OCI-LY1 (cell line): Measurements from ENCODE around the gene ATP2B2.

Source experiments
- H2AFZ ChIP-seq: fragments of 200-600 bp; sonication (generic), shearing (Covaris generic); 2 replicates; pipeline ENCODE4 v1.6.0; 2014; ENCODE audit warnings: antibody characterized with exemption, mild to moderate bottlenecking, low read length
- H3F3A ChIP-seq: fragments of 200-600 bp; sonication (generic), shearing (Covaris generic); 2 replicates; pipeline ENCODE4 v1.6.0; 2014; ENCODE audit warnings: mild to moderate bottlenecking, antibody characterized with exemption, low read length, moderate library complexity; ENCODE audit not compliant: insufficient read depth
- H3K27ac ChIP-seq: fragments of 200-600 bp; sonication (generic); 2 replicates; pipeline ENCODE4 v1.5.1; 2014; ENCODE audit warnings: low read length, mixed run types, mild to moderate bottlenecking, low read depth; ENCODE audit not compliant: poor library complexity, severe bottlenecking
- H3K27me3 ChIP-seq: fragments of 200-600 bp; sonication (generic); 2 replicates; pipeline ENCODE4 v1.6.0; 2014; ENCODE audit warnings: antibody characterized with exemption, mild to moderate bottlenecking, low read length, moderate library complexity; ENCODE audit not compliant: insufficient read depth
- H3K36me3 ChIP-seq: fragments of 200-600 bp; sonication (generic); 2 replicates; pipeline ENCODE4 v1.6.1; 2014; ENCODE audit warnings: mild to moderate bottlenecking, antibody characterized with exemption, low read length, moderate library complexity, mixed read lengths; ENCODE audit not compliant: insufficient read depth
- H3K4me1 ChIP-seq: fragments of 200-600 bp; sonication (generic); 2 replicates; pipeline ENCODE4 v1.5.1; 2014; ENCODE audit warnings: mild to moderate bottlenecking, low read length, moderate library complexity; ENCODE audit not compliant: insufficient read depth, severe bottlenecking
- H3K4me2 ChIP-seq: fragments of 200-600 bp; sonication (generic), shearing (Covaris generic); 2 replicates; pipeline ENCODE4 v1.6.1; 2014; ENCODE audit warnings: low read length
- H3K4me3 ChIP-seq: fragments of 200-600 bp; sonication (generic); 2 replicates; pipeline ENCODE4 v1.5.1; 2014; ENCODE audit warnings: low read length, low read depth, mild to moderate bottlenecking, mixed read lengths; ENCODE audit not compliant: poor library complexity, severe bottlenecking
- H3K79me2 ChIP-seq: fragments of 200-600 bp; shearing (Covaris generic); 2 replicates; pipeline ENCODE4 v1.6.1; 2016; ENCODE audit warnings: mixed run types, low read length, mixed read lengths; ENCODE audit not compliant: insufficient read depth
- H3K9ac ChIP-seq: fragments of 200-600 bp; sonication (generic), shearing (Covaris generic); 2 replicates; pipeline ENCODE4 v1.6.1; 2014; ENCODE audit warnings: mild to moderate bottlenecking, low read length, mixed read lengths
- H3K9me2 ChIP-seq: fragments of 200-600 bp; sonication (generic), shearing (Covaris generic); 2 replicates; pipeline ENCODE4 v1.6.1; 2014; ENCODE audit warnings: low read depth, mild to moderate bottlenecking, low read length, mixed read lengths
- H3K9me3 ChIP-seq: fragments of 200-600 bp; shearing (Covaris generic); 2 replicates; pipeline ENCODE4 v1.6.1; 2014; ENCODE audit warnings: low read length, mixed read lengths
- H4K20me1 ChIP-seq: fragments of 200-600 bp; sonication (generic), shearing (Covaris generic); 2 replicates; pipeline ENCODE4 v1.6.0; 2016; ENCODE audit warnings: mild to moderate bottlenecking, low read length; ENCODE audit not compliant: insufficient read depth
- EZH2 ChIP-seq: fragments of 200-600 bp; sonication (generic), shearing (Covaris generic); IDR thresholded peaks from 2 replicates; pipeline ENCODE4 v1.8.0; 2017; ENCODE audit warnings: borderline replicate concordance, mixed run types, mild to moderate bottlenecking, antibody characterized with exemption, low read length, moderate library complexity, mixed read lengths
- TF ChIP-seq, protein P1 (sequence below): fragments of 200-600 bp; sonication (generic), shearing (Covaris generic); IDR thresholded peaks from 2 replicates; pipeline ENCODE4 v1.5.1; 2017; ENCODE audit warnings: mild to moderate bottlenecking, antibody characterized with exemption, low read length, moderate library complexity, mixed read lengths

The ATP2B2 gene

DNA sequence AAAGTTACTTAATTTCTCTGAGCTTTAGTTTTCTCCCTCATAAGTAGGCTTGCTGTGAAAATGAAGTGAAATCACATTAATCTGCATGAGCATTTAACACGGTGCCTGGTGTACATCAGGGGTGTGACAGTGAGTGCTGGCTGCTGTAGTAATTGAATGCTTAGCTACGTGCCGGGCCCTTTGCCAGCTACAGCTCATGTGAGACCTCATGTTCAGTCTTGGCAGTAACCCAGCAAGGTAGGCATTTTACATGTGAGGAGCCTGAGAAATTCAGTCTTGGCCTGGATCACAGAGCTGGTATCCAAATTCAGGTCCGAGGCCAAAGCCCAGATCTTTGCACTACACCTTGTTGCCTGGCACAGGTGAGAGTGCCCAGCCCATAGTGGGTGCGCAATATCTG, 221.7 kb downstream of the ATP2B2 start:
- Histone ChIP-seq H3K4me1 (peaks cover 20% of the 10 kb centered on the region), H3K79me2 (no peaks in the 10 kb centered on the region), H3K9ac (no peak overlapping the region), H2AFZ (no peak overlapping the region), H3K9me3 (no peaks in the 10 kb centered on the region), H4K20me1 (no peaks in the 10 kb centered on the region), H3K9me2 (no peaks in the 10 kb centered on the region), H3K27me3 (no peaks in the 10 kb centered on the region), H3K27ac (no peak overlapping the region), H3K4me3 (no peak overlapping the region), H3K4me2 (no peak overlapping the region), H3K36me3 (peaks cover 64% of the 10 kb centered on the region; the same call in 1 of the 2 replicates), H3F3A (no peaks in the 10 kb centered on the region)
- no peak for TF ChIP-seq EZH2
- TF ChIP-seq, protein P1, sequence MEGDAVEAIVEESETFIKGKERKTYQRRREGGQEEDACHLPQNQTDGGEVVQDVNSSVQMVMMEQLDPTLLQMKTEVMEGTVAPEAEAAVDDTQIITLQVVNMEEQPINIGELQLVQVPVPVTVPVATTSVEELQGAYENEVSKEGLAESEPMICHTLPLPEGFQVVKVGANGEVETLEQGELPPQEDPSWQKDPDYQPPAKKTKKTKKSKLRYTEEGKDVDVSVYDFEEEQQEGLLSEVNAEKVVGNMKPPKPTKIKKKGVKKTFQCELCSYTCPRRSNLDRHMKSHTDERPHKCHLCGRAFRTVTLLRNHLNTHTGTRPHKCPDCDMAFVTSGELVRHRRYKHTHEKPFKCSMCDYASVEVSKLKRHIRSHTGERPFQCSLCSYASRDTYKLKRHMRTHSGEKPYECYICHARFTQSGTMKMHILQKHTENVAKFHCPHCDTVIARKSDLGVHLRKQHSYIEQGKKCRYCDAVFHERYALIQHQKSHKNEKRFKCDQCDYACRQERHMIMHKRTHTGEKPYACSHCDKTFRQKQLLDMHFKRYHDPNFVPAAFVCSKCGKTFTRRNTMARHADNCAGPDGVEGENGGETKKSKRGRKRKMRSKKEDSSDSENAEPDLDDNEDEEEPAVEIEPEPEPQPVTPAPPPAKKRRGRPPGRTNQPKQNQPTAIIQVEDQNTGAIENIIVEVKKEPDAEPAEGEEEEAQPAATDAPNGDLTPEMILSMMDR: no peak

DNA sequence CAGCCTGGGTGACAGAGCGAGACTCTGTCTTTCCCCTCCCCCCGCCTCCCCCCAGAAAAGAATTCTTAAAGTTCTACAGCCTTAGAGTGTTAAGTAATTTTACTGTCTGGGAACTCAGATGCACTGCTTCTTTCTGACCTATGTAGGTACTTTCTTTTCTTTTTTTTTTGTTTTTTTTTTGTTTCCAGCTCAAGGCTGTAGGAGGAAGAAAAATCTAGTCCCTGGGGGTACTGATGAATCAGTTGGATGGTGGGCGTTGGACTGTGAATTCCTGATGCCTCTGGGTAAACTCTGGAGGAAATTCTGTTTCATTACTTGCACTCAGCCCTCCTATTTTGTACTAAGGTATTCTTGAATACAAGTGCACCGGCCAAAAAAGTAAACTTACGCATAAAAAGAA, 223.4 kb downstream of the ATP2B2 start:
- Histone ChIP-seq H3K9me2 (no peaks in the 10 kb centered on the region), H3K36me3 (peaks cover 65% of the 10 kb centered on the region; the same call in 1 of the 2 replicates), H3K9ac (no peak overlapping the region), H3K4me2 (no peak overlapping the region), H3K27ac (no peak overlapping the region), H4K20me1 (no peaks in the 10 kb centered on the region), H3F3A (no peaks in the 10 kb centered on the region), H3K4me1 (peaks cover 20% of the 10 kb centered on the region), H2AFZ (no peak overlapping the region), H3K4me3 (no peak overlapping the region), H3K9me3 (no peaks in the 10 kb centered on the region), H3K27me3 (no peaks in the 10 kb centered on the region), H3K79me2 (no peaks in the 10 kb centered on the region)
- TF ChIP-seq, protein P1: no peak
- no peak for TF ChIP-seq EZH2

DNA sequence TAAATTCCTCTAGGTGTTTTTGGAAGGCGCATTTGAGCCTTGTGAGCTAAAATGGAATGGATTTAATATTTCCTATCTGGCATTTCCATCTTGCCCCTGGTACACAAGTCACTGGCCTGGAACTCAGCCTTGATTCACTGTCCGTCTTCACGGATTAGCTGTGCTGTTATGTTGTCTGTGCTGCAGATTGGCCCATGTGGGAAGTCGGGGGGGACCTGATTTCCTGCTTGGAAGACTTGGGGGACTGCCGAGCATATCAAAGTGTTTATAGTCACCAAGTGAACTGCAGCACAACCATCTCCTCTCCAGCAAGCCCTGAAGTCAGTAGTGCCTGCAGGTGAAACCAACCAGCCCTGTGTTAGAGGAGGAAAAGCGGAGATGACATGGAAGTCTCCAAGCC, 224.8 kb downstream of the ATP2B2 start:
- no peaks in the 10 kb centered on the region for H3K9me3 ChIP-seq
- no peak overlapping the region for H3K27ac ChIP-seq
- no peaks in the 10 kb centered on the region for H3F3A ChIP-seq
- no peak for TF ChIP-seq EZH2
- TF ChIP-seq, protein P1: no peak
- peaks cover 20% of the 10 kb centered on the region for H3K4me1 ChIP-seq
- H3K9ac ChIP-seq: no peak overlapping the region
- H4K20me1 ChIP-seq: no peaks in the 10 kb centered on the region
- H3K4me3 ChIP-seq: no peak overlapping the region
- H3K27me3 ChIP-seq: no peaks in the 10 kb centered on the region
- no peaks in the 10 kb centered on the region for H3K9me2 ChIP-seq
- no peak overlapping the region for H3K4me2 ChIP-seq
- peaks cover 5% of the 10 kb centered on the region for H3K79me2 ChIP-seq
- no peak overlapping the region for H2AFZ ChIP-seq
- H3K36me3 ChIP-seq: peaks cover 79% of the 10 kb centered on the region; the same call in 1 of the 2 replicates
